Astrocyte of the spinal cord (primary cell): ENCODE data around the gene CA12.
A peak's percentile ranks its signal among the peaks of the same experiment; 100 is the strongest.

Experiments
- DNase-seq: peaks from one replicate; pipeline ENCODE4 v3.0.0; 2011; ENCODE audit warnings: low read depth, low spot score
- H3K4me3 ChIP-seq: 2 replicates; pipeline ENCODE4 v1.5.1; 2011; ENCODE audit warnings: low read depth, mild to moderate bottlenecking, low read length, moderate library complexity
- in situ Hi-C: cut with HindIII; loops from 2 replicates; pipeline ENCODE4 v1.10.0; 2017; ENCODE audit warnings: low sequenced_read_pairs
- TF ChIP-seq, protein P1 (sequence below): IDR thresholded peaks from 2 replicates; pipeline ENCODE4 v1.5.1; 2012; ENCODE audit warnings: low read depth, mild to moderate bottlenecking, low read length, inconsistent platforms

The CA12 gene

GRCh38 chr15:63332367-63333124 is 49.1 kb downstream of the CA12 start:
- H3K4me3 ChIP-seq, result no peak overlapping the region
- in situ Hi-C loops, result no loop called here
- DNase-seq, result peak; percentile 84
- TF ChIP-seq, protein P1, sequence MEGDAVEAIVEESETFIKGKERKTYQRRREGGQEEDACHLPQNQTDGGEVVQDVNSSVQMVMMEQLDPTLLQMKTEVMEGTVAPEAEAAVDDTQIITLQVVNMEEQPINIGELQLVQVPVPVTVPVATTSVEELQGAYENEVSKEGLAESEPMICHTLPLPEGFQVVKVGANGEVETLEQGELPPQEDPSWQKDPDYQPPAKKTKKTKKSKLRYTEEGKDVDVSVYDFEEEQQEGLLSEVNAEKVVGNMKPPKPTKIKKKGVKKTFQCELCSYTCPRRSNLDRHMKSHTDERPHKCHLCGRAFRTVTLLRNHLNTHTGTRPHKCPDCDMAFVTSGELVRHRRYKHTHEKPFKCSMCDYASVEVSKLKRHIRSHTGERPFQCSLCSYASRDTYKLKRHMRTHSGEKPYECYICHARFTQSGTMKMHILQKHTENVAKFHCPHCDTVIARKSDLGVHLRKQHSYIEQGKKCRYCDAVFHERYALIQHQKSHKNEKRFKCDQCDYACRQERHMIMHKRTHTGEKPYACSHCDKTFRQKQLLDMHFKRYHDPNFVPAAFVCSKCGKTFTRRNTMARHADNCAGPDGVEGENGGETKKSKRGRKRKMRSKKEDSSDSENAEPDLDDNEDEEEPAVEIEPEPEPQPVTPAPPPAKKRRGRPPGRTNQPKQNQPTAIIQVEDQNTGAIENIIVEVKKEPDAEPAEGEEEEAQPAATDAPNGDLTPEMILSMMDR, result no peak

DNA sequence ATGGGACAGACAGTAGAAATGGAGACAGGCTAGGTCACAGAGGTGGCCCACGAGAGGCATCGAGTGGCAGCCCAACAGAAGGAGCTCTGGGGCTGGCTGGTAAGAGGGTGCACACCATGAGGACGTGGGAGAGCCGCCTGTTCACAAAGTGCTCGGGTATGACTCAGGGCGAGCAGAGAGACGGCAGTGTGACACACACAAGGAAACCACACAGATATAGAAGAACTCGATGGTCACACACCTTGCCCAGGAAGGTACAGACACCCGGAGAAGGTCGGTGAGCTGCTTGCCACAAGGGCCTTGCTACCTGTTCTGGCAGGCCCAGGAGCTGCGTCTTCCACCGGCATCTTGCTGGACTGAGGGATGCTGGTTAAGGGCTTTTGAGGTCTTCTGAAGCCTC is 50.2 kb downstream of the CA12 start:
- TF ChIP-seq, protein P1, result no peak
- H3K4me3 ChIP-seq, result no peak overlapping the region
- in situ Hi-C loops, result no loop called here
- peak; percentile 14 for DNase-seq

GRCh38 chr15:63330926-63331325 is 50.7 kb downstream of the CA12 start:
- in situ Hi-C loops, result no loop called here
- no peak overlapping the region for H3K4me3 ChIP-seq
- no peak for DNase-seq
- TF ChIP-seq, protein P1, result no peak

GRCh38 chr15:63329567-63330350 is 51.9 kb downstream of the CA12 start:
- DNase-seq, result peak; percentile 25
- in situ Hi-C loops, result no loop called here
- no peak overlapping the region for H3K4me3 ChIP-seq
- TF ChIP-seq, protein P1, result no peak

- in situ Hi-C loops, result no loop called here
- no peak overlapping the region for H3K4me3 ChIP-seq
- DNase-seq, result no peak
- TF ChIP-seq, protein P1, result no peak
Measured at GRCh38 chr15:63327648-63328421, 53.8 kb downstream of the CA12 start.

DNA sequence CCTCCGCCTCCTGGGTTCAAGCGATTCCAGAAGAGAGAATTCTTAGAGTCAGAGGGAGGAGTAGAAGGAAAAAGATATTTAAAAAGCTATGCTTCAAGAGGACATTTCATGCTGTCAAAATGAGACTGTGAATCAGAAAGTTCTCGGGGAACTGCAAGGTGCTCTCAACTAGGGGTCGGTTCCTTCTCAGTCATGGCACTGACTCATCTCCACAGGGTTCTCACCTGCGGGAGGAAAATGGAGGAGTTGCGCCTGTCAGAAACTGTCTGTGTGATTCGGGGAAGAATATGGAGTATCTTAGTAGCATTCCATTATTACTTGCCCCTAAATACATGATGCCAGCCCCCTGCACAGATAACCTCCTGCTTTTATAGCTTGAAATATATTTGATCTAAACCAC is 56.9 kb downstream of the CA12 start:
- in situ Hi-C loops, result no loop called here
- TF ChIP-seq, protein P1, result no peak
- DNase-seq, result no peak
- H3K4me3 ChIP-seq, result no peak overlapping the region
